ENCODE data around the gene PPP4R4.
"Not testable (repeated sequence)": the region's sequence is repeated elsewhere in the genome, so short reads cannot be mapped to it uniquely, and the experiment has no call there.

The PPP4R4 gene

DNA sequence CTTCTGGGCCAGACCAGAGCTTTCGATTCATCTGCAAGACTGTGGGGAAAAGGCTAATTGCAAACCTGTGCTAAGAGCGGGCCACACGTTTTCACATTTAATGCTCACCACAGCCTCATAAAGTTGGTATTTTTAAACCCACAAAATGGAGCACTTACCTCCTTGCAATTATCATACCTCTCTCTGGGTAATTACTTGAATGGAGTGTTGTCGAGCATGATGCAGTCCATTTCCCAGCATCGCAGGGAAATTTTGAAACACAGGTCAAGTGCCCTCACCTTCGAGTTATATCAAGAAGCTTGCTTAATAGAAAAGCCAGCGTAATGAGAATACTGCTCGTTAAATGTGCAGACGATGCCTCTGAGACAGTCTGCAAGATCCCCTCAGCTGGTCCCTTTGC, 35.9 kb upstream of the PPP4R4 start:
- no peaks in the 10 kb centered on the region for H3K4me1 Mint-ChIP-seq
- H3K9me3 Mint-ChIP-seq: peaks cover 3% of the 10 kb centered on the region
- H3K27me3 Mint-ChIP-seq: peaks cover 17% of the 10 kb centered on the region
- no peak overlapping the region for H3K27ac Mint-ChIP-seq
- no peaks in the 10 kb centered on the region for H3K36me3 Mint-ChIP-seq
- ATAC-seq: no peak
- H3K4me3 Mint-ChIP-seq: no peak overlapping the region

DNA sequence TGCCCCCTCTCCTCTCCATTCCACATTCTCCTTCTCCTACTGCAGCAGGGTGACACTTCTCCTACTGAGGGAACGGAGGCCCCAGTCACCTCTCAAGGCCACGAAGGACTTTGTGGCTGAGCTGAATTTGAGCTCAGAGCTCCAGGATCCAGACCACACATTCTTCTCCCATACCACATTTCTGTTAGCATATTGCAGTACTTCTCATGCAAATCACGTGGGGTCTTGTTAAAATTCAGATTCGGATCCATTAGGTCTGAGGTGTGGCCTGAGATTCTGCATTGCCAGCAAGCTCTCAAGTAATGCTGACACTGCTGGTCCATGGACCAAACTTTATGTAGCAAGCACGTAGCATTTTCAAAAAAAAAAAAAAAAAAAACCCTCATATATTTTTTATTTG, 35.1 kb upstream of the PPP4R4 start:
- H3K36me3 Mint-ChIP-seq: no peaks in the 10 kb centered on the region
- H3K4me3 Mint-ChIP-seq: no peak overlapping the region
- H3K27me3 Mint-ChIP-seq: peaks cover 9% of the 10 kb centered on the region
- H3K9me3 Mint-ChIP-seq: peaks cover 3% of the 10 kb centered on the region
- no peak for ATAC-seq
- H3K4me1 Mint-ChIP-seq: no peaks in the 10 kb centered on the region
- no peak overlapping the region for H3K27ac Mint-ChIP-seq

DNA sequence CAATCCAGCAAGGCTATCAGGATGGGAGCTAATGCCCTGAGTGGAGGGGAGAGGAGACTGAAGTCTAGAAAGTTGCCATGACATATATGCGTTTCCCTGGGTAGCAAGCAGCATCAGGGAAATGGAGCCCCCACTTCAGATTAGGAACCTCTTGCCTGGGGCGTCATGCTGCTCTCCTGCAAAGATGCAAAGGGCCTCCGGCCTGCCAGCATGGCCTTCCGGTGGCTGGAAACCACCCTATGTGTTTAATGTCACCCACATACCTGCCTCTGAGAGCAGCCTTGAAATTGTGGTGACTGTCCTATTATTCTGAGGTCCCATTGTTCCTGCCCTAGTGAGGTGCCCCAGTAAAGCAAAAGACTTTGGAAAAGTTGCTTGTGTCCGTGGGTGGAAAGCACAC, 34.7 kb upstream of the PPP4R4 start:
- Mint-ChIP-seq H3K27me3 (peaks cover 8% of the 10 kb centered on the region), H3K4me3 (no peak overlapping the region), H3K9me3 (peaks cover 3% of the 10 kb centered on the region), H3K36me3 (no peaks in the 10 kb centered on the region), H3K4me1 (no peaks in the 10 kb centered on the region), H3K27ac (no peak overlapping the region)
- ATAC-seq: no peak

DNA sequence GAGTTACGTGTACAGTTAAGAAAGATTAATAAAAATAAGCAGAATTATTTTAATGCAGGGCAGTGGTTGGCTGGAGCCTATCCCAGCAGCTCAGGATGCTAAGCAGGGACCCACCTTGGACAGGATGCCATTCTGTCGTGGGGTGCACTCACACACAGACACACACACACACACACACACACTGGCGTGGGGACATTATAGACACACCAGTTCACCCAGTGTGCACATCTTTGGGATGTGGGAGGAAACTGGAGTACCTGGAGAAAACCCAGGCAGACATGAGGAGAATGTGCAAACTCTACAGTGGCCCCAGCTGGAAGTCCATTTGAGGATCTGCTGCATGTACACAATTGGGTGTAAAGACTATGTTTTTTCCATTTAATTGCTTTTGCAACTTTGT, 31.9 kb upstream of the PPP4R4 start:
- H3K36me3 Mint-ChIP-seq: no peaks in the 10 kb centered on the region
- H3K27ac Mint-ChIP-seq: no peak overlapping the region
- H3K9me3 Mint-ChIP-seq: no peaks in the 10 kb centered on the region
- ATAC-seq: no peak
- H3K4me3 Mint-ChIP-seq: no peak overlapping the region
- peaks cover 6% of the 10 kb centered on the region for H3K4me1 Mint-ChIP-seq
- peaks cover 8% of the 10 kb centered on the region for H3K27me3 Mint-ChIP-seq

DNA sequence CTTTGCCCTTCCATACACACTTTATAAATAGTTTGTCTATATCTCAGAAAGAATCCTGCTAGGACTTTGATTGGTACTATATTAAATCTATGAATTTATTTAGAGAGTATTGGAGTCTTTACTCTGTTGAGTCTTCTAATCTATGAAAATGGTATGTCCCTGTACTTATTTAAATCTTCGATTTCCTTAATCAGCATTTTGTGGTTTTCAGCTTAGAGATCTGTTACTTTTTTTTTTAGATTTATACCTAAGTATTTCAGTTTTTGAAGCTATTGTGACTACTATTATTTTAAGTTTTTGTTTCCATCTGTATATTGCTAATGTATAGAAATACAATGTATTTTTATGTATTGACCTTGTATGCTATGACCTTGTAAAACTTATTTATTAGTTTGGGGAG, 31.3 kb upstream of the PPP4R4 start:
- Mint-ChIP-seq H3K27ac (no peak overlapping the region), H3K36me3 (no peaks in the 10 kb centered on the region), H3K4me1 (peaks cover 6% of the 10 kb centered on the region), H3K4me3 (no peak overlapping the region), H3K9me3 (no peaks in the 10 kb centered on the region), H3K27me3 (peaks cover 8% of the 10 kb centered on the region)
- ATAC-seq: no peak

DNA sequence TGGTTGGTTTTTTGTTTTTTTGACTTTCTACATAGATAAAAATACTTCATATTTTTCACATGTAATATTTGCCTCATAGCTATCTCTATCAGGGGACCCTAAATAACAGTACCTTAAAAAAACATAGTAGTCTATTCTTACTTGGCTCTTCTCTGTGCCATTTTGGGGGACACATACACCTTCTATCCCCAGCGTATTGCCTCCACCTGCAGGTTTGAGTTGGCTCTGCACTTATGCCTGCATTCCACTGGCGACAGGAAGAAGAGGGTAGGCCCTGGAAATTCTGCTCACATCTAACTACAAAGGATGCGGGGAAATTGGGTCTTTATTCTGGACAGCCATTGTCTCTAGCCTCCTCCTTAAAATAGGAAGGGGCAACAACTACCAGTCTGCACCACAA, 30.9 kb upstream of the PPP4R4 start:
- Mint-ChIP-seq H3K27ac (no peak overlapping the region), H3K9me3 (no peaks in the 10 kb centered on the region), H3K4me1 (peaks cover 6% of the 10 kb centered on the region), H3K36me3 (no peaks in the 10 kb centered on the region), H3K4me3 (no peak overlapping the region), H3K27me3 (peaks cover 9% of the 10 kb centered on the region)
- no peak for ATAC-seq

DNA sequence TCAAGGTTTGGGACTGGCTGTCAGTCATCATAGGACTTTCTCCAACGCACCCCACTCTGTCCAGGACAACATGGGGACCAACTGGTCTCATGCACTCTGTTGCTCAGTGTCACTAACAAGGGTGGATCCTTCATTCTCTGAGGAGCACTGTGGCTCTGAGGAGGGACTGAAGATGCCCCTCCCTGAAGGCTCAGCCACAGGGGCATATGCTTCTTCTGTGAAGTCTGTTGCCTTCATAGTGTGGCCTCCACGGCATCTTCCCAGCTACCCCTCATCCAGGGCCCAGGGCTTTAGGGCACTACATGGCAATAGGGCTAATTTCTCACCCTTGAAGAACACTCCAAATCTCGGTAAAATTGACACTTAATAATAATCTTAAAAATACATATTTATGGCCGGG, 30.4 kb upstream of the PPP4R4 start:
- no peak overlapping the region for H3K4me3 Mint-ChIP-seq
- H3K9me3 Mint-ChIP-seq: no peaks in the 10 kb centered on the region
- no peak overlapping the region for H3K27ac Mint-ChIP-seq
- no peaks in the 10 kb centered on the region for H3K36me3 Mint-ChIP-seq
- H3K4me1 Mint-ChIP-seq: peaks cover 6% of the 10 kb centered on the region
- no peak for ATAC-seq
- peaks cover 10% of the 10 kb centered on the region for H3K27me3 Mint-ChIP-seq

DNA sequence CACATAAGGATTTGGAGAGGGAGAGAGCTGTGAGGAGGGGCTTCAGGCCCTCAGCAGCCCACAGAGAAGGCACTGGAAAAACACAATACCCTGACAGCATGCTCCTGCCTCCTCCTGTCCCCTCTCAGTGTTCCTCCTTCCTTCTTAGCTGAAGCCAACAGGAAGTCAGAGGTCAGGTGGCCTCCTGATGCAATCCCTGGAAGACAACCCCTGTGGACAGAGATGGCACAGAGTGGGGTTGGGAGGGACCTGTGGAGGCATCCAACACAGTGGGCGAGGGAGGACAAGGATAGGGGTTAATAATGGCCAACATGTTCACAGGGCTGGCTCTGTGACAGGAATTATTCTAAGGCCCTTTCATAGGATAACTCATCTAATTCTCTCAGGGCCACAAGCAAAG, 29.4 kb upstream of the PPP4R4 start:
- no peaks in the 10 kb centered on the region for H3K9me3 Mint-ChIP-seq

DNA sequence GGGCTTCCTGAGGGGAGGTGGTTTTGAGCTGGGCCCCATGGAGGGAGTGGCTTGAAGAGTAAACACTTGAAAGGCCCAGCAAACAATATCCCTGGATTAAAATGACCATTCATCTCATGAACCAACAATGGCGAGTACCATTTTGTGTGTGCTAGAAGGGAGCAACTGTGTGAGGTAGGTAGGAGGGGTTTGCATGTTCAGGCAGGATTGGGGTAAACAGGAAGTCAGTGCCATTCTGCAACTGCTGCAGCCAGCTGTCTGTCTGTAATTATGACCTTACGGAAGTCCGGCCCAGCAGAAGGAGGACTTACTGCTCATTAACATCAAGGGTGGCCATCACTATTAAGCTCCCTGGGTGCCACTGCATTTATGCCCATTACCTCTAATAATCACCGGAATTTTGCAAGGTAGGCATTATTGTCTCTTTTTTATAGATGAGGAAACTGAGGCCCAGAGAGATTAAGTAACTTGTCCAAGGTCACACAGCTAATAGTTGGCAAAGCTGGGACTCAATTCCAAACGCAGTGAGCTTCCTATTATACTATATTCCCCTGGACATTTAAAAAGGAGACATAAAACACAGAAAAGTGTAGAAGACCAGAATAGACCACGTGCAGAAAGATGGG, 28.1 kb upstream of the PPP4R4 start:
- Mint-ChIP-seq H3K4me1 (peaks cover 6% of the 10 kb centered on the region), H3K9me3 (no peaks in the 10 kb centered on the region), H3K27ac (no peak overlapping the region), H3K27me3 (peaks cover 27% of the 10 kb centered on the region), H3K4me3 (no peak overlapping the region), H3K36me3 (no peaks in the 10 kb centered on the region)
- ATAC-seq: no peak

More for the DNA sequence above, 29.4 kb upstream of the PPP4R4 start:
- no peak for ATAC-seq
- H3K36me3 Mint-ChIP-seq: no peaks in the 10 kb centered on the region
- H3K4me1 Mint-ChIP-seq: peaks cover 6% of the 10 kb centered on the region
- no peak overlapping the region for H3K27ac Mint-ChIP-seq
- peaks cover 16% of the 10 kb centered on the region for H3K27me3 Mint-ChIP-seq
- no peak overlapping the region for H3K4me3 Mint-ChIP-seq

DNA sequence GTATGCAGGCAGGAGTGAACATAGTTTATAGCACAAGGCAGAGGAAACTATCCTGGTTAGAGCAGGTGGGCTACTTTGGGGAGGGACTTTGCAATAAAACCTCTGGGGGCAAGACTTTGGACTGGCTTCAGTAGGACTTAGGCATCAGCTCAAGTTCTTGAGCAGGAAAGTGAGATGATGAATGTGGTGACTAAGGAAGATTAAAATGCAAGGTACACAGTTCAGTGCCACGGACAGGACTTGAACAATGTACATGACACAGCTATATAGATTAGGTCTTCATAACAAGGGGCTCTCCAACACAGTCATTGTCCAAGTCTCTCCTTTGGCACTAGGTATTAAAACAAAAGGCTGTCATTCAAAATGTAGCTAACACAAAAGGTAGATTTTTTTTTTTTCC, 21.4 kb upstream of the PPP4R4 start:
- Mint-ChIP-seq H3K27ac (no peak overlapping the region), H3K27me3 (peaks cover 78% of the 10 kb centered on the region), H3K4me1 (no peaks in the 10 kb centered on the region), H3K9me3 (peaks cover 3% of the 10 kb centered on the region), H3K4me3 (no peak overlapping the region), H3K36me3 (no peaks in the 10 kb centered on the region)
- ATAC-seq: no peak

DNA sequence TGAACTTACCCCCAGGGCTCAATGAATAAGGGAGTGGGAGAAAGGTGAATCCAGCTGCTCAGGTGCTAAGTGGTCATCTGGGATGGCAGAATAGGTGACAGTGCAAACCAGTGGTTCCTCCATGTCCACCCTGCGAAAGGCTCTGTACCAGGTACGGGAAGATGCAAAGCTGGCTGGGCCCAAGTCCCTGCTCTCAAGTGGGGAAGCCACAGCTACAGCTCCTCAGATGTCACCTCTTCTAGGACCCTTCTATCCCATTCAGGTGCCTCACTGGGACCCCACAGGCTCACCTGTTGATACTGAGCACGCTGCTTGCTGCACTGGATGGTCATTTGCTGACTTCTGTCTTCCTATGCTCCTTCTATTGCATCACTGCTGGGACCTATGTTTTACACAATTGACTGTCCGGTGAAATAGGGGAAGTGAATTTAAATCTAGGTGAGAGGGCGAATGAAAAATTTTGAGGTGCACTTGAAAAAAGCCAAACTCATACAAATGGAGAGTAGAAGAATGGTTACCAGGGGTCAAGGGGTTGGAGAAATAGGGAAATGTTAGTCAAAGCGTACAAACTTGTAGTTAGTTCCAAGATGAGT, 20.3 kb upstream of the PPP4R4 start:
- Mint-ChIP-seq H3K27me3 (peaks cover 82% of the 10 kb centered on the region), H3K4me1 (no peaks in the 10 kb centered on the region), H3K9me3 (peaks cover 3% of the 10 kb centered on the region), H3K4me3 (no peak overlapping the region), H3K27ac (no peak overlapping the region), H3K36me3 (no peaks in the 10 kb centered on the region)
- no peak for ATAC-seq

DNA sequence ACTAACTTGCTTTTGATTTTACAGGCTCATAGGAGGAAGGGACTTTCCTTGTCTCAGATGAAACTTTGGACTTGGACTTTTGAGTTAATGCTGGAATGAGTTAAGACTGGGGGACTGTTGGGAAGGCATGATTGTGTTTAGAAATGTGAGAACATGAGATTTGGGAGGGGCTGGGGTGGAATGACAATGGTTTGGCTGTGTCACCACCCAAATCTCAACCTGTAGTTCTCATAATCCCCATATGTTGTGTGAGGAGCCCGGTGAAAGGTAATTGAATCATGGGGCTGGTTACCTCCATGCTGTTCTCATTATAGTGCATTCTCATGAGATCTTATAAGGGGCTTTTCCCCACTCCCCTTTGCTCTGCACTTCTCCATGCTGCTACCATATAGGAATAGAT, 18.0 kb upstream of the PPP4R4 start:
- not testable (repeated sequence) for H3K9me3 Mint-ChIP-seq, H3K4me3 Mint-ChIP-seq, H3K36me3 Mint-ChIP-seq, H3K4me1 Mint-ChIP-seq, H3K27ac Mint-ChIP-seq, ATAC-seq
- peaks cover 74% of the 10 kb centered on the region for H3K27me3 Mint-ChIP-seq

DNA sequence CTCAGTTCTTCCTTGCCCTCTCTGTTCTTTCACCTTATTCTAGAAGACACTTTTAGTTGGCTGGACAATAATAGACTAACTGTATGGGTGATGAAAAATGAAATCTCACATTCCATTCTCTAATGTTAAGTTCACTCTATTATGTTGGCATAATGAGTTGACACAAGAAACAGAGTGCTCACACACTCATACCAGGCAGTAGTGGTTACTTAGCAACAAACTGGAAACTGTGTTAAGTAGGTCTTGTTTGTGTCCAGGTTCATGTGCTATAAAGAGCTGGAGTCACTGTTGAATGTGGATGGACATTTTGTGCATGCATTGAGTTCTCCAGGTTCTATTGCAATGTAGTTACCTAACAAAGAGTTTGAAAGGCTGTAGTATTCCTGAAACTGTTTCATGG, 16.9 kb upstream of the PPP4R4 start:
- peaks cover 3% of the 10 kb centered on the region for H3K9me3 Mint-ChIP-seq
- no peaks in the 10 kb centered on the region for H3K36me3 Mint-ChIP-seq
- no peaks in the 10 kb centered on the region for H3K4me1 Mint-ChIP-seq
- no peak overlapping the region for H3K4me3 Mint-ChIP-seq
- no peak overlapping the region for H3K27ac Mint-ChIP-seq
- H3K27me3 Mint-ChIP-seq: peaks cover 63% of the 10 kb centered on the region
- no peak for ATAC-seq

DNA sequence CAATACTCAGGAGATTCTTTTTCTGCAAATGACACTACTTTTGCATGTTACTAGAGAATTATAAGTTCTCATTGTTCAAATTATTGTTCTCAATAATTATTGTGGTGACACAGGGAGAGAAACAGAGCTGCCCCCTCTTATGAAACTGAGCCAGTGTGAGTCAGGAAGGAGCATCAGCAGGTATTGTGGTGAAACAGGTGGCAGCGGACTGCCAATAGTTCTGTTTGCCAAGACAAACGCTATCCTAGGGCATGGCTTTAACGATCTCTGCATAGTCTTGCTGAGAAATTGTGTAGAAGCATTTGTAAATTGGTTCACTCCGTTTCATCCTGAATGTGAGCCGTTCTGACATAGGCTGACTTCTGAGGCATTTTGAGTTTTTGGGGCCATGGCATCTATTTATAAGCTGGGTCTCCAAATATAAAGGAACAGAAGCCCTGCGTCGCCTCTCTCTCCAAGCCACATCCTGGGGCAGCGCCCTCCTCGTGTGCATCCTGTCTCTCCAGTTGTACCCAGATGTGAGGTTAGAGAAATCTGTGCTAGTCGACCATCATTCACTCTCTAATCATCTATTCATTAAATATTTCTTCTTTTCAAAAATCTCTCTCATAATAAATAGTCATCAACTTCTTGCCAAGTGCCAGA, 15.8 kb upstream of the PPP4R4 start:
- Mint-ChIP-seq H3K27me3 (peaks cover 52% of the 10 kb centered on the region), H3K4me3 (no peak overlapping the region), H3K9me3 (peaks cover 3% of the 10 kb centered on the region), H3K27ac (no peak overlapping the region), H3K4me1 (no peaks in the 10 kb centered on the region), H3K36me3 (no peaks in the 10 kb centered on the region)
- no peak for ATAC-seq

DNA sequence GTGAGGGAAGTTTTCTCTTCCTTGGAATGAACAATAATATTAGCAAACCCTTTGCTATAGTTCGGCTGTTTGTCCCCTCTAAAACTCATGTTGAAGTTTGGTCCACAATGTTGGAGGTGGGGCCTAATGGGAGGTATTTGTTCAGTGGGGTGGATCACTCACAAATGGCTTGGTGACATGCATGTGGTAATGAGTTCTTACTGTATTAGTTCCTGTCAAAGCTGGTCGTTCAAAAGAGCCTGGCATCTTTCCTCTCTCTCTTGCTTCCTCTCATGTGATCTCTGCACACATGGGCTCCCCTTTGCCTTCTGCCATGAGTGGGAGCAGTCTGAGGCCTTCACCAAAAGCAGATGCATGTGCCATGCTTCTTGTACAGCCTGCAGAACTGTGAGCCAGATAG, 13.1 kb upstream of the PPP4R4 start:
- no peak for ATAC-seq
- H3K36me3 Mint-ChIP-seq: no peaks in the 10 kb centered on the region
- H3K27ac Mint-ChIP-seq: no peak overlapping the region
- H3K4me3 Mint-ChIP-seq: no peak overlapping the region
- no peaks in the 10 kb centered on the region for H3K4me1 Mint-ChIP-seq
- H3K27me3 Mint-ChIP-seq: peaks cover 57% of the 10 kb centered on the region
- no peaks in the 10 kb centered on the region for H3K9me3 Mint-ChIP-seq

DNA sequence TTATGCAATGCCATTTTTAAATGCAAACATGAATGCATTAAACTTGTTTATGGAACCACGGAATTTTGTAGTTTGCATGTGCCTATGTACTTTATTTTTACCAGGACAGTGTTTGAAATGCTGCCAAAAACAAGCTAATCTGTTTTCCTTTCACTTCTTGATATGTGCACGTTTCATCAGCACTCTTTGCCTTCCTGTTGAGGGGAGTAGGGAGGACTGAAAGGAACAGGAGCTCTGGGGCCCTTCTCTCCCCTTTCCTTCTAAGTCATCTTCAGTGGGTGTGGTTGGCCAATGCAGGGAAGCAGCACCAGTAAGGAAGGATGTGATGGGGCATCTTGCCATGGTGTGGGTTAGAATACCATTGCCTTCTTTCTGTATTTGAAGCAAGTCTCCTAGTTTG, 12.1 kb upstream of the PPP4R4 start:
- Mint-ChIP-seq H3K4me1 (no peaks in the 10 kb centered on the region), H3K27ac (no peak overlapping the region), H3K36me3 (no peaks in the 10 kb centered on the region), H3K9me3 (no peaks in the 10 kb centered on the region), H3K27me3 (peaks cover 53% of the 10 kb centered on the region), H3K4me3 (no peak overlapping the region)
- no peak for ATAC-seq

Data from stimulated activated memory B cell treated with anti-CD40 and anti-IgM and Interleukin-4, amounts not matched to agents 10 μg/mL and 1 μg/mL and 100 μg/mL, for 72 hours (primary cell).